ENCODE results near the gene IL1A.

- no peak for TF ChIP-seq CTCF (IDR thresholded peaks at IDR 0.05)
- no peak for TF ChIP-seq POLR2A (IDR thresholded peaks at IDR 0.05)
Measured at GRCh38 chr2:112791019-112791418, 6.7 kb upstream of the IL1A start.
